GM21447 (cell line): ENCODE results near the gene HOXB6.

Experiments used
- ATAC-seq: cut with Tn5 transposase; IDR thresholded peaks from one replicate; pipeline ENCODE4 v1.9.1; 2021; ENCODE audit not compliant: unreplicated experiment

HOXB6 gene

DNA sequence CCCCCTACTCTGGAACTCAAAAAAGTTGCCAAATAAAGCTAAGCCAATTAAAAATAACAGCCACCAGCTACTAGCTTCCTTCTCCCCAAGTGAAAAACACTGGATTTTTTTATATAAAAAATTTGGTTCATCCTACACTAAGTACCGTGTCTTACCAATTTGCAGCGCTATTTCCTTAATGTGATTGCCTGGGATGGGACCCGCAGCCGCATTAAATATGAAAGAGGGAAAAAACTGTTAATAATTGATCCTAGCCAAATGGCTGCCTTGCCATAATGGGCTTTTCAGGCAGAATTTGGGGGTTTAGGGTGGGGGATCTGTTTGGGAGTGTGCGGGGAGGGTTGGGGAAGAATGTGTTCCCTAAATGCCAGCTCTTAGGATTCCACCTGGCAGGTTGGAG is 19.3 kb upstream of the HOXB6 start:
- no peak for ATAC-seq

DNA sequence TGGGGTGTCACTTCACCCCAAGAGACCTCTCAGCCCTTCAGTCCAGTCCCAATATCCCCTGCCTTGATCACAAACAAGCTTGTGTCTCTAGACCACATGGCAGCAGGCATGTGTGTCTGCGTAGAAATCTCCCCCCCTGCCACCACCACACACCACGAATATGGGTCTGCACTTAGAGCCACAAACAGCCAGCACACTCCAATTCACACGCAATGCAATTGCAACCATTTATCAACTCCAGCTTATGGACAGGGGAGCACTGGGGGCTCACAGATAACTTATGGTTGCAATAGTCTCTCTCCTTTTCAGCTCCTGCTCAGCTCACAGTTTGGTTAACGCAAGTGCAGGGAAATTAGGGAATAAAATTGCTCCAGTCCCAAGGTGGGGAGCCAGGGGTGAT is 18.8 kb upstream of the HOXB6 start:
- ATAC-seq = no peak

DNA sequence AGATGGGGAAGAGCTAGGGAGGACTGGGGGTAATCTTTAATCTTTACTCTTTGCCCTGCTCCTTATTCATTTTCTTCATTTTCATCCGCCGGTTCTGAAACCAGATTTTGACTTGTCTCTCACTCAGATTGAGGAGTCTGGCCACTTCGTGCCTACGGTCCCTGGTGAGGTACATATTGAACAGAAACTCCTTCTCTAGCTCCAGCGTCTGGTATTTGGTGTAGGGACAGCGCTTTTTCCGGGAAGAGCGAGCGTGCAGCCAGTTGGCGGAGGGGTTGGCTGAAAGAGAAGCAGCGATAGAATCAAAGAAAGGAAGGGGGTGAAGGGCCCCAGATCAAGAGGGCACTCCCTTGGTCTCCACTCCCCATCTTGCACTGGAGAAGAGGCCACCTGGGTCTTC is 18.1 kb upstream of the HOXB6 start:
- ATAC-seq = no peak

DNA sequence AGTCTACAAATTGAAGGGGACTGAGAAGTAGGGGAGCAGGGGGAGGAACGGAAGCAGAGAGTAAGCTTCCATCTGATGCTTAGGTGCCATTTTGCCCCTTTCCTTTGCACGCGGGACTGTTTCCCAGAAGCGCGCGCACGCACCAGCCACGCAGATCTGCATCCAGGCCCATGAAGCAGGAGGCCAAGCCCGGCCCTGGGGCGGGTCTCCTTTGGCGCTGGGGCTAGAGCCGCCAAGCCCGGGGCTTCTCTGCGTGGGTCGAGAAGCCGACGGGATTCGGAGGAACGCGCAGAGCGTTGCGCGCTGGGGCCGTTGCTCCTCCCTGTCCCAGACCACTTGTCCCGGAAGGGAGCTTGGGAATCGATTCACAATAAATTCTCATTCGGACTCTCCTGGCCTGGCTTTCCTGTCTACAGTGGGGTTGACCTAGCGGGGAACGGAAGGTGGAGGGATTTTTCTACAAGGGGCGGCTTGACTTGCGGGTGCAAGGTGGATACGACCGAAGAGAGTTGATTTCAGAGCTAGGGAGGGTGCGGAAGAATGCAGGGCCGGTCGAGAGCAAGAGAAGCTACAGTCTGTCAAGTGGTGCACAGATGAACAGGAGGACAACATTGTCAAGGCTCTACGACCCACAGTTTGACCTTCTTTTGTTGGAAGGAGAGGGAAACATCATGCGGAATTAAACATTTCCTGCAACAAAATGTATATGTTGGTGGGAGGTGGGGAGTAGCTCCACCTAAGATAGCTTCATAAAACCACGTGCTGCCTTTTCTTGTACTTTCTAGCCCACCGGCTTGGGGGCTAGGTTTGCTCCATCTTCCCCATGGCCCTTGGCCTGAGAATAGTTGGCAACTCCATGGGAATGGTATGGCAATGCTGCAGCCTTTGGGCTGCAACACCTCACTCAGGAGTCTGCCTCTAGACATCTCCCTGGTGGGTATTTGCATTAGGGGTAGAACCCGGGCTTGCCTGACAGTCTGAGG is 16.9 kb upstream of the HOXB6 start:
- no peak for ATAC-seq

DNA sequence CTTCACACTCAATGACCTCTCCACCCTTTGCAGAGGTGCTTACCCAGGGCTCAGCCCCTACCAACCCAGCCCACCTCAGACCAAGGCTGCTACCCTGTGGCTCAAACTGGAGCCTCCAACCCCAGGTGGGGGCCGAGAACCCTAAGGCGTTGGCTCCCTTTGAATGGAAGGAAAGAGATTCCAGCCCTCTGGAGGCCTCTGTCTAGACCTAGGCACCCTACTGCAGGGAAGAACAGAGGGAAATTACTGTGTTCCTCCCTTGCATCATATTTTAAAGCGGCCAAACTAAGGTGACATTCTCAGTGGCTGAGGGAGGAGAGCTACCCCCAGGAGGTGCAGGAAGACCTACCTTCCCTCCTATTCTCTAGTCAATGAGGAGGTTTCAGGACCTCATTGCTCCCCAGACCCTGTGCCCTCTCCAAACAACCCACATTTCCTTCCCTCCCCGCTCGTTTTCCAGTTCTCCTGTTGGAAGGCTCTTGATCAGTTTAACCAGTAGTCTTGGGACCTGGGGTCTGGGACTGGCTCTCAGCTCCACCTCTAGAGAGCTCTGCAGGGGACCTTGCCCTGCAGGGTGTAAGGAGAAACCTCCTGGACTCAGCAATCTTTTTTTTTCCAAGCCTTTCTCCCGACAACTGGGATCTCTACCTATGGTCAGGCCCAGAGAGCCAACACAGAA is 15.8 kb upstream of the HOXB6 start:
- ATAC-seq = no peak

DNA sequence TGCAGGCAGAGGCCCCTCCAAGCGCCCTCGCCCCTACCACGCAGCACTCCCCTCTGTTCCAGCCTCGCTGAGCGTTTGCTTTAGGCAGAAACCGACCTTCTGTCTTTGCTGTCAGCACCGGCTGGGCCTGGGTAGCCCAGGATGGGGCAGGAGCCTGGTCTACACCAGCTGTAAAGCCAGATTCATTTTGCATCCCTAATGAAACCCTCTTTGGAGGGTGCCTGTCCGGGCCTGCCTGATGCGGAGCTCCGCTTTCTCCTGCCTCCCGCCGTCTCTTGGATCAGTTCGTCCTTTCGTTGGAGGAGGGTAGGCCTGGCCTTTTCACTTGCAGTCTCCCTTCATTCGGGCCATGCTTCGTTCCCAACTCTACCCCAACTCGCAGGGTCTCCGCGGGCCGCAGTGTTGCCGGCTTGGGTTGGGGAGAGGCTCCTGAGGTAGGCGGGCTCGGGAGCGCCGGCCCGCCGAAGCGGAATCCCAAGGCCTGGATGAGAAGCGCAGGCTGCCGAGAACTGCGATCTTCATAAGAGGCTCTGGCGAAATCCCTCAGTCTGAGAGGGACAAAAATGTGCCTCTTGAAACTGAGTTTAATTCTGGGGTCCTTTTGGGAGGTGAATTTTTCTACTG is 15.2 kb upstream of the HOXB6 start:
- no peak for ATAC-seq

DNA sequence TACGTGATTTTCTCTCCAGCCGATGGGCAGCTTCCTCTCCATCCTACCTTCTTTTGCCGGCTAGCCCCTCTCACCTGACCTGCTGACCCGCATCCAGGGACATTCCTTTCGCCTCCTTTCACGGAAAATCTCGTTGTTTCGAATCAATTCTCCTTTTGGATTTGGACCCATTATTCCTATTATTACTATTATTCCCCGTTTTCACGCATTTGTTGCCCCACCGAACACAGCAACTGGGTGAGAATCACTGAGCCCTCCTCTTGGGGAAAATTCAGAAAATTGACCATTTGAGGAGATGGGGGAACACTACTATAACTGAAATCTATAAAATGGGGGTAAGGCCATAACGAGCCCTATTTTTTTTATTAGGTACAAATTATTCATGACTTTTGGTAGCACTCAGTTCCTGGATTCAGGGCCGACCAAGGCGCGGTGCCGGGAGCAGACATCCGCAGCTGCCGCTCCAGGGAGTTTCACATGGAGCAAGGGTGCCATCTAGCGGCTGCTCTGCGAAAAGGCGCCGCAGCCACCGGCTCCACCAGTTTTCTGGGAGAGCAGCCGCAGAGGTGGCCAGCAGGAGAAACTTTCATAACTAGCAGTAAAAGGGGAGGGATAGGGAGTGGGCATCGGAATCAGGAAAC is 13.6 kb upstream of the HOXB6 start:
- no peak for ATAC-seq

DNA sequence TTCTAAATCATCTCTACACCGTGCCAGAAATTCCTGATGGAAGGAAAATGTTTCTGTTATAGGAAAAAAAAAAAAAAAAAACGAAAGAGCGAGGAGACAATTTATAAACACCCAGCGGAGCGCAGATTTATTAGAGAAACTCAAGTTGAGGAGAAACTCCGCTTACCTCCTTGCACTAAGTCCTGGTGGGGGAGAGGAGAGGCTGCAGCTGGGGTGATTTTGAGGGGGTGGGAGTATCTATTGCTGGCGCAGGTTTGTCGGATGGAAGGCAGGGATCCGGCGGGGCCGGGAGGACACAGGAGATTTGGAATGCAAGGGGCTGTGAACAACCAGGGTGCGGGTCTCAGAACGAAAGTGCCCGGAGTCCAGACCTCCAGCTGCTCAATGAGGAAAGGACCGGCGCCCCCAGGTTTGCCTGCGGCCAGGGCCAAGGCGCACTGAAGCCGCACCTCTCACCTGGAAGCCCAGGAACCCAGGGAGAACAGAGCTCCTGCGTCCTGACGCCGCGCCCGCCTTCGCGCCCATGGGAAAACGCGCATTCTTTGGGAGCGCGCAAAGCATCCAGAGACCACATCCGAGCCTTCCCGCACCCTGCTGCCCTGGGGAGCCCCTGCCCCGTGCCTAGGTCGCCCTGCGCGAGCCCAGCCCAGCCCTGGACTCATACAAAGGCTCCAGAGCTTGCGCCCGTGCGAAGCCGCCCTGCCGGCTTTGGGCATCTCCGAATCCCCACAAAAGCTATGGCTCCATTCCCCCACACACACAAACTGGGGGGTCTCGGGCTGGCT is 12.9 kb upstream of the HOXB6 start:
- no peak for ATAC-seq

DNA sequence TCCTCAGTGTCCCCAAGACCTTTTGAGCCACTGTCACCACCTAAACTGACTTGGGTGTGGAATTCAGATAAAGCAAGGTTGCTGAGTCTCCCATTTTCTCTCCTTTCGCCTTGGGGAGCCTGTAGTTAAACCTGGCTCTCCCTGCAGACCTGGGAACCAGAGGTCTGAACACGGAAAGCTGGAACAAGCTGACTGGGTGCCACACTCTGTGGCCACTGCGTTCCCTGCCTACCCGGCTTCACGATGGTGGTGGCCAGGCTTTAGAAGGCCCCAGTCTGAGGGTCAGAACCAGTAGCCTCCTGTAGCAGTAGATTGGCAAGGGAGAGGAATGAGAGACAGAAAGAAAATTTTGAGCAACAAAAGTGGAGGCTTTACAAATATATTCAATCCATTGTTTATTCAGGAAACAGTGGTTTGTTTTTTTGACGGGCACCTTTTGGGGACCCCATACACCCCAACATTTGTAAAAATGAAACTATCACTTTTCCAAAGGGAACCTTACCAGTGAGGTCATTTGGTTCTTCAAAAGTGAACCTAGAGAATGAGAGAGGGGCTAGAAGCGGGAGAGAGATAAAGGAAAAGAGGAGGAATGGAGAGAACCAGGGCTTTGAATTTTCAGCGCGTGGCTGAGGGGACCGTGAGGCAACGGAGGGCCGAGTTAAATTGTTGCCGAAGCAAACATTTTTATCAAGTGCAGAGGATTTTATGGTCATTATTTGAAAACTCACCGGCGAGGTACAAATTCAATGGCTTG is 12.1 kb upstream of the HOXB6 start:
- ATAC-seq = no peak

DNA sequence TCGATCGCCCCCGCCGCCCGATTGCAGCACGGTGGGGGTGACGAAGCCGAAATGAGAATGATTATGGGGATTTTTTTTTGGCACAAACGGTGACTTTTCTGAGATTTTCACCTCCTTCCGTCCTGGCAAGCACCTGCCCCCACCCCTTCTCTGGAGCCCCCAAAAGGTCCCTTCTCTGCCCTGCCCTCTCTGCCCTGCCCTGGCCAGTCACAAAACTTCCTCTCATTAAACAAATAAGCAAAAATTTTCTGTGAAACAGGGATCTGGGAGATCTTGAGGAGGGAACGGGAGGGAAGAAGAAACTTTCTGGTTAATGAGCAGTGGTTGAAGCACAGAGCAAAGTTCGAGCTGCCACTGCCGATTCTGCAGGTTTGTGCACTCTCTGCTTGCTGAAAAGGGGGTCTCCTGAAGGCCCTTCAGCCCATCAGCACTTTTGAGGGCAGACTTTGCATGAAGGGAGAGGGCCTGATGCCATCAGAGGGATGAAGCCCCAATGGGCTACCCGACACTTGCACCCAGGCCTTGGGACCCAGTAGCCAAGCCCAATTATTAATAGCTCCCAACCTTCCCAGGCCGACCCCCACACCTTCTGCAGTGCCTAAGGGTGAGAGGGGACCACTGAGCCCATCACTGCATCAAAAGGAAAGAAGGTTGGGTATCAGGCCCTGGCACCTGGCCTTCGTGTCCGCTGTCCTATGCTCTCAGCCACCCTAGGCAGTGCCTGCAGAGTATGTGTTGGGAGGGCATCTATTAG is 11.4 kb upstream of the HOXB6 start:
- no peak for ATAC-seq

DNA sequence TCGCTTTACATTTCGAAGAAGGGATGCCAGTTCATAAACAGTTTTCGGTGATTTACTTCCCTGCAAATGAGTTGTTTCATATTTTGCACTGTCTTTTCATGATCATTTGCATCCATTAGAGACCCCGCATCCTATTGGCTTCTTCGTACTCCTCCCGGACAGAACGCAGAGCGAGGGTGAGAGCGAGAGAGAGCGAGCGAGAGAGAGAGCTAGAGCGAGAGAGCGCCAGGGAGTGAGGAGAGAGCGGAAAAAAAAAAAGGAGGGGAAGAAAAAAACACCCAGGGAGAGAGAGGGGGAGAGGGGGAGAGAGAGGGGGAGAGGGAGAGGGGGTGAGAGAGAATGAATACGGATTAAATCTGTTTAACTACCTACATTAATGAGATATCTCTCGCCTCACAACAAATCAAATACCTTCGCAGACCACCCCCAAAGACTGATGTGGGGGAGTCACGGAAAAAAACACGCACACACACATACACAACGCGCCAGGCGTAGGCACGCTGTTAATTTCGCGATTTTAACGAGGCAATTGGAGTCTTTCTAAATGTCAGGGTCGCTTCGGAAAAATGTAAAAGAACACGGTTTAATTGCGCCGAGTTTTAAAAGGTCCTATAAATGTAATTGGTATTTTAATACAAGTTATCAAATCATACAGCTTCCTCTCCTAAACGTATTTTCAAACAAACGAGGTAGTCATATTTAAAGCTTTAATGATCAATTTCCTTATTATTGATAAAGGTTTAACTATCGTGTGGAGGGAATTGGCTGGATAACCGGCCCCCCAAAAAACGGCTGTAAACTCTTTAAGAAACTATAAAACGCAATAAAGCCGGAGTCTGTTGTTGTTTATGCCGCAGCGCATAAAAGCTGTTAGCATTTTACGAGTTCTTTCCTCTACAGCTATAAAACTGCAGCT is 10.5 kb upstream of the HOXB6 start, which contains the start of gene HOXB8:
HOXB8 (minus strand) TSS at position 246 of the 916 bp plus-strand sequence. CDS start 588 bp downstream, outside the sequence.
- no peak for ATAC-seq

DNA sequence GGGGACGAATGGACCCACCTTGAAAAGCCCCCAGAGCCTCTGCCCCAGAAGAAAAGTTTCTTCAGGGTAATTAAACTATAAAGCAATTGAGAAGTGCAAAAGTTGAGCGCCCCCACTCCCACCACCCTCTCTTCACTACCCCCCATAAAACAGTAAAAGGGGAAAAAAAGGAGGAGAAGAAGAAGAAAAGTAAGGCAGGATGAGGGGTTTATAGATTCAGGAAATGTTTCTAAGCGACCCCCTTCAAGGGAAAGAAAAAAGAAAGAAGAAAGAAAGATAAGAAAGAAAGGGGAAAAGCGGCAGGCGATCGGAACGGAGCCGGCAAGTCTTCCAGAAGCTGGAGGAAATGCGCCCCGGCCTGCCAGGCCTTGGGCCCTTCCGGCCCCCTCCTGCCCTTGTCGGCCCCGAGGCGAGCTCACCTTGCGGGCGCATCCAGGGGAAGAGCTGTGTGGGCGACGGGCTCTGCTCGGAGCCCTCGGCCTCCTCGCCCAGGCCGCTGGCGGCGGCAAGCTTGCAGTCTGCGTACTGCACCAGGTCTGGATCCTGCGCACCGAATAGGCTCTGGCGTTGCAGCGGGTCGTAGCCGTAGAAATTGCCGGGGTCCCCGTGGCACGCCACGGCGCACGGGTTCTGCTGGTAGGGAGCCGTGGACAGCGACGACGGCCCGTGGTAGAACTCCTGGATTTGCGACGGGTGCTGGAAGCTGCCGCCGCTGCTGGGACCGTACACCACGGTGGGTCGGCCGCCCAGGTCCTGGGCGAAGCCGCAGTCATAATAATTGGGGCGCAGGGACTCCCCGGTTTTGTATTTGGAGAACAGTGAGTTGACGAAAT is 9.3 kb upstream of the HOXB6 start:
- ATAC-seq = no peak

DNA sequence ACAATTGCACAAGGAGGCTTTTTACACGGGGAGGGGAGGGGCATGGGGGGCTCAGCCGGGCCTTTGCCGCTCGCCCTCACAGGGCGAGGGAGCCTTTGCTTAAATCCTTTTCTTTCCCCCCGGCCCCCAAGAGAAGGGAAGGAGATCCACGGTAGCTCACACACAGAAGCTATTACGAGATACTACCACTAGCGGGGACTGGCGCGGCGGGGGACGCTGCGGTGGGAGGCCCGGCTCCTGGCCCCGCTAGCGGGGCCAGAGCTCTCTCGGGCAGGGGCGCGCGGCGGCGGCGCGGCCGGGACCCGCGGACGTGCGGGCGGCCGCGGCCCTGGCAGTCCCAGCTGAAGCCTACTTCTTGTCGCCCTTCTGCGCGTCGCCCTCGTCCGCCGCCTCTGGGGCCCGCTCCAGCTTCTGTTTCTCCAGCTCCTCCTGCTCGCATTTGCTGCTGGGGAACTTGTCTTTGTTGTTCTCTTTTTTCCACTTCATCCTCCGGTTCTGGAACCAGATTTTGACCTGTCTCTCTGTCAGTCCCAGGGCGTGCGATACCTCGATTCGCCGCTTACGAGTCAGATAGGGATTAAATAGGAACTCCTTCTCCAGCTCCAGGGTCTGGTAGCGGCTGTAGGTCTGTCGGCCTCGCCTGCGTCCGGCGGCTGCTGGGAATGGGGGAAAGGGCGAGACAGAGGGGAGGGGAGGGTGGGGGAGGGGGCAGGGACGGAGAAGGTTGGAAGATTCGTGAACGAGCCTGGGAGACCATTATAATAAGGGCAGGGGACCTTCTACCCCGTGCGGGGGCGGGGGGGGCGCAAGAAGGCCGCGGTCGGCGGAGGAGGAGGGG is 8.3 kb upstream of the HOXB6 start:
- no peak for ATAC-seq

DNA sequence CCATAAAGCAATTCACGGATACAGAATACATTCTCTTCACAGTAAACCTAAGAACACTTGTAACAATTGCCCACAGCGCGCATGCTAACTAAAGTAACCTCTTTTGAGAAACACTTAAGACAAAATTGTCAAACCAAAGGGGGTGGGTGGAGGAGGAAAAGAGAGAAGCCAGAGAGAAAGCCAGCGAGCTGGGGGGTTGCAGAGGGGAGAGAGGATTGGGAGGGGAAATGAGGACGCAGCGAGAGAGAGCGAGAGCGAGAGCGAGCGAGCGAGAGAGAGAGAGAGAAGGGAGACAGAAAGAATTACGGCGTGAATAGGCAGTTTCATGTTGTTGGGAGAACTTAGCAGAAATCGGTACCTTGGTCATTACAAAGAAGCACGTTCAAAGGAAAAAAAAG is 7.7 kb upstream of the HOXB6 start:
- no peak for ATAC-seq

DNA sequence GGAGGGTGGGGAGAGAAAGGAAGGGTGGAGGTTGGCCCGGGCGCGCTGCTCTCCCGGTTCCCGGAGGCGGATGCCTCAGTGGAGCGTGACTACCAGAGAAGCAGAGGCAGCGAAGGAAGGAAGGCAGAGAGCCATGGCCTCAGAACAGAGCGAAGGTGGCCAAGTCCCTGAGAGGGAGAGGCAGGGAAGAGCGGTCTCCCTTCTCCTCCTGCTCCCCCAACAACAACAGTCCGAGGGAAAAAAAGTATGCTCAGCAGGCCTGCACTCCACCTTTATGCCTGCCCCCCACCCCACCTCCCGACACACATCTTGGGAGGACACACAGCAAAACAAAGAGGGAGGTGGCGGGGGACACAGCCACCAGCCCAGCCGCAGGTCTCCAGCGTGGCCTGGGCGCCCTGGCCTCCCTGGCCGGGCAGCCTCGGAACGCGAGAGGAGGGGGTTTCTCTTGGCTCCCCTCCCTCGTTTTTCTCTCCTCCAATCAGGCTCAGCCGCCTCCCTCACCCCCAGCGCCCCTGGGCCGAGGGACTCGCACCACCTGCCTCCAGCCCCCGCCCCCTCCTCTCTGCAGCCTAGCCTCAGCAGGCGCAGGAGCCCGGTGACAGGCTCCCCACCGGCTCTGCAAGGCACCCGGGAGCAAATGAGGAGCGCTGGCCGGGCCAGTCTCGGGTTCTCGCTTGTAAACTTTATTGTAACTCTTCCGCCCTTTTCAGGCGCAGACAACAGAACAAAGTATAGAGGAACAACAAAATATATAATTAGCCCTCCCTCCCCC is 7.1 kb upstream of the HOXB6 start:
- ATAC-seq = no peak
